ENCODE measurements around the gene LRCH4. TPM values are rescaled to one million over a fixed set of nuclear protein-coding genes. Genes with fewer than 3 reads are reported as not detected.

LRCH4 gene
- total RNA-seq, 1 experiment from 2014 or later: 29.0 TPM

- intact Hi-C loops (cut with micrococcal nuclease; ENCODE audit: unreplicated experiment): no loop called here
- H3K27ac Mint-ChIP-seq (ENCODE audit: unreplicated experiment): no peak overlapping the region
- no peaks in the 10 kb centered on the region for H3K36me3 Mint-ChIP-seq (ENCODE audit: insufficient read depth, unreplicated experiment)
- peaks cover 15% of the 10 kb centered on the region for H3K27me3 Mint-ChIP-seq (ENCODE audit: unreplicated experiment)
- TF ChIP-seq CTCF (IDR thresholded peaks at IDR 0.05; ENCODE audit: unreplicated experiment): no peak
- DNase-seq: no peak
- H3K9me3 Mint-ChIP-seq (ENCODE audit: low read depth, unreplicated experiment): no peaks in the 10 kb centered on the region
- CTCF ChIA-PET: no interaction called here
- H3K4me1 Mint-ChIP-seq (ENCODE audit: low read depth, unreplicated experiment): no peaks in the 10 kb centered on the region
- BruUV-seq (replicated peaks): no TSS peak
- no peak overlapping the region for H3K4me3 Mint-ChIP-seq (ENCODE audit: low read depth, unreplicated experiment)
Measured at GRCh38 chr7:100598425-100598824, 12.5 kb upstream of the LRCH4 start.

DNA sequence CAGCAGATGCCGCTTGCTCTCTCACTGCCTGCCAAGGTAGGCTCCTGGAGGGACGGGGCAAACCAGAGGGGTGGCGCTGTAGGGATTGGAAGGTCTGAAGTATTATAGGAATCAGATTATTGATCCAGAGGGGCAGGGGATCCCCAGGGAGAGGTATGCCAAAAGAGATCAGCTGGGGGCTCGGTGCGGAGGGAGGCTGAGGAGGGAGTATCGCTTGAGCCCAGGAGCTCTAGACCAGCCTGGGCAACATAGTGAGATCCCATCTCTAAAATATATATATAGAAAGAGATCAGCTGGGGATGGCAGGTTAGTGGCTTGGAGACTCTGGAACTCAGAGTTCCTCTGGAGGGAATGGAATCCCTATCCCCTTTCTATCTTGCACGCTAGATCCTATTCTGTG lies 9.3 kb upstream of the LRCH4 start:
- H3K36me3 Mint-ChIP-seq (ENCODE audit: insufficient read depth, unreplicated experiment): no peaks in the 10 kb centered on the region
- no peaks in the 10 kb centered on the region for H3K4me1 Mint-ChIP-seq (ENCODE audit: low read depth, unreplicated experiment)
- H3K27me3 Mint-ChIP-seq (ENCODE audit: unreplicated experiment): peaks cover 37% of the 10 kb centered on the region
- TF ChIP-seq CTCF (IDR thresholded peaks at IDR 0.05; ENCODE audit: unreplicated experiment): no peak
- no peak for DNase-seq
- H3K4me3 Mint-ChIP-seq (ENCODE audit: low read depth, unreplicated experiment): no peak overlapping the region
- peaks cover 2% of the 10 kb centered on the region for H3K9me3 Mint-ChIP-seq (ENCODE audit: low read depth, unreplicated experiment)
- intact Hi-C loops (cut with micrococcal nuclease; ENCODE audit: unreplicated experiment): no loop called here
- H3K27ac Mint-ChIP-seq (ENCODE audit: unreplicated experiment): no peak overlapping the region
- CTCF ChIA-PET: no interaction called here
- no TSS peak for BruUV-seq (replicated peaks)

GRCh38 chr7:100591596-100591995 lies 5.7 kb upstream of the LRCH4 start:
- Mint-ChIP-seq H3K36me3 (ENCODE audit: insufficient read depth, unreplicated experiment) (peaks cover 2% of the 10 kb centered on the region), H3K27me3 (ENCODE audit: unreplicated experiment) (peaks cover 39% of the 10 kb centered on the region), H3K4me3 (ENCODE audit: low read depth, unreplicated experiment) (no peak overlapping the region), H3K9me3 (ENCODE audit: low read depth, unreplicated experiment) (peaks cover 2% of the 10 kb centered on the region), H3K4me1 (ENCODE audit: low read depth, unreplicated experiment) (no peaks in the 10 kb centered on the region), H3K27ac (ENCODE audit: unreplicated experiment) (no peak overlapping the region)
- no TSS peak for BruUV-seq (replicated peaks)
- DNase-seq: no peak
- intact Hi-C loops (cut with micrococcal nuclease; ENCODE audit: unreplicated experiment): no loop called here
- CTCF ChIA-PET: no interaction called here
- no peak for TF ChIP-seq CTCF (IDR thresholded peaks at IDR 0.05; ENCODE audit: unreplicated experiment)

- intact Hi-C loops (cut with micrococcal nuclease; ENCODE audit: unreplicated experiment): no loop called here
- Mint-ChIP-seq H3K9me3 (ENCODE audit: low read depth, unreplicated experiment) (peaks cover 2% of the 10 kb centered on the region), H3K4me3 (ENCODE audit: low read depth, unreplicated experiment) (no peak overlapping the region), H3K27me3 (ENCODE audit: unreplicated experiment) (peaks cover 27% of the 10 kb centered on the region), H3K36me3 (ENCODE audit: insufficient read depth, unreplicated experiment) (peaks cover 16% of the 10 kb centered on the region), H3K27ac (ENCODE audit: unreplicated experiment) (peak overlapping the region; percentile 36), H3K4me1 (ENCODE audit: low read depth, unreplicated experiment) (no peaks in the 10 kb centered on the region)
- no peak for DNase-seq
- no TSS peak for BruUV-seq (replicated peaks)
- TF ChIP-seq CTCF (IDR thresholded peaks at IDR 0.05; ENCODE audit: unreplicated experiment): no peak
- CTCF ChIA-PET: no interaction called here
Measured at GRCh38 chr7:100590077-100590737, 4.3 kb upstream of the LRCH4 start.
